ENCODE measurements around the gene CXorf65.

DNA sequence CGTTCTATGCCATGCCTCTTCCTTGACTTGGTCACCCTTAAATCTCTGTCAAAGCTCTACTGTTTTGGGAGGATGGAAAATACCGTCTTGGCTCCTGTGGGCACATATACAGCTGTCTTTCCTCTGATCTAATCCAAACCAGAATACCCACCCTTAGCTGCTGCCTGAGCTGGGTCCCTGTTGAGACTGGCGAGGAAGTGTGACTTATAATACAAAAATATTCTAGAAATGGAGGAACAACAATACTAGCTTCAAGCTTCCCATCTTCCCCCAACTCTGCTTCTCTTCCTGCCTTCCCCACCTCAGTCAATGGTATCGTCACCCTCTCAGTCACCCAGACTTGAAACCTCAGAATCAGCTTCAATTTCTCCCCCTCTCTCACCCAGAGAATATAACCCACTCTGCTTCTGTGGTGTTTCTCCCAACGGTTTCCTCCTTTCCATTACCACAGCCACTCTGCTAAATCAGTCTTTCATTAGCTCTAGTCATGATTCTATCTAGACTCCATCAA lies 5.4 kb upstream of the CXorf65 start:
- TF ChIP-seq, protein P1, sequence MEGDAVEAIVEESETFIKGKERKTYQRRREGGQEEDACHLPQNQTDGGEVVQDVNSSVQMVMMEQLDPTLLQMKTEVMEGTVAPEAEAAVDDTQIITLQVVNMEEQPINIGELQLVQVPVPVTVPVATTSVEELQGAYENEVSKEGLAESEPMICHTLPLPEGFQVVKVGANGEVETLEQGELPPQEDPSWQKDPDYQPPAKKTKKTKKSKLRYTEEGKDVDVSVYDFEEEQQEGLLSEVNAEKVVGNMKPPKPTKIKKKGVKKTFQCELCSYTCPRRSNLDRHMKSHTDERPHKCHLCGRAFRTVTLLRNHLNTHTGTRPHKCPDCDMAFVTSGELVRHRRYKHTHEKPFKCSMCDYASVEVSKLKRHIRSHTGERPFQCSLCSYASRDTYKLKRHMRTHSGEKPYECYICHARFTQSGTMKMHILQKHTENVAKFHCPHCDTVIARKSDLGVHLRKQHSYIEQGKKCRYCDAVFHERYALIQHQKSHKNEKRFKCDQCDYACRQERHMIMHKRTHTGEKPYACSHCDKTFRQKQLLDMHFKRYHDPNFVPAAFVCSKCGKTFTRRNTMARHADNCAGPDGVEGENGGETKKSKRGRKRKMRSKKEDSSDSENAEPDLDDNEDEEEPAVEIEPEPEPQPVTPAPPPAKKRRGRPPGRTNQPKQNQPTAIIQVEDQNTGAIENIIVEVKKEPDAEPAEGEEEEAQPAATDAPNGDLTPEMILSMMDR (IDR thresholded peaks at IDR 0.05), result no peak
- no peak for TF ChIP-seq POLR2AphosphoS5 (IDR thresholded peaks at IDR 0.05)
- no peak for TF ChIP-seq POLR2A (IDR thresholded peaks at IDR 0.05; ENCODE audit: low read depth)
- no peak for TF ChIP-seq EP300 (IDR thresholded peaks at IDR 0.05)

Data from esophagus muscularis mucosa (tissue), 4 donors.